ENCODE measurements around the gene C9orf57.
A peak's percentile ranks its signal among the peaks of the same experiment; 100 is the strongest.
"Not testable (repeated sequence)": the region's sequence is repeated elsewhere in the genome, so short reads cannot be mapped to it uniquely, and the experiment has no call there.

C9orf57 gene

GRCh38 chr9:72060513-72060912 lies at the start of gene C9orf57:
C9orf57 (minus strand) TSS chr9:72060613; CDS start chr9:72059331, 1,282 bp downstream.
- no peak for DNase-seq

- DNase-seq, result no peak
Measured at GRCh38 chr9:72102520-72102919, 42.1 kb upstream of the C9orf57 start.

- not testable (repeated sequence) for DNase-seq
Measured at GRCh38 chr9:72095520-72095919, 35.1 kb upstream of the C9orf57 start.

GRCh38 chr9:72092820-72093219 lies 32.4 kb upstream of the C9orf57 start:
- no peak for DNase-seq

- no peak for DNase-seq
Measured at GRCh38 chr9:72089451-72090130, 29.2 kb upstream of the C9orf57 start.

- DNase-seq, result no peak
Measured at GRCh38 chr9:72082536-72082935, 22.1 kb upstream of the C9orf57 start.

GRCh38 chr9:72074666-72075065 lies 14.3 kb upstream of the C9orf57 start:
- not testable (repeated sequence) for DNase-seq

- no peak for DNase-seq
Measured at GRCh38 chr9:72065076-72065475, 4.7 kb upstream of the C9orf57 start.

- DNase-seq, result no peak
Measured at GRCh38 chr9:72052122-72052521, 8.3 kb downstream of the C9orf57 start.

GRCh38 chr9:72048850-72049249 lies 11.6 kb downstream of the C9orf57 start:
- no peak for DNase-seq

- no peak for DNase-seq
Measured at GRCh38 chr9:72046630-72047456, 13.6 kb downstream of the C9orf57 start.

GRCh38 chr9:72044095-72044494 lies 16.3 kb downstream of the C9orf57 start:
- DNase-seq, result no peak

GRCh38 chr9:72043576-72043975 lies 16.8 kb downstream of the C9orf57 start:
- no peak for DNase-seq

- no peak for DNase-seq
Measured at GRCh38 chr9:72042928-72043327, 17.5 kb downstream of the C9orf57 start.

GRCh38 chr9:72041775-72042194 lies 18.6 kb downstream of the C9orf57 start:
- peak; percentile 9 for DNase-seq

GRCh38 chr9:72041369-72041768 lies 19.0 kb downstream of the C9orf57 start:
- DNase-seq, result no peak

GRCh38 chr9:72039532-72039931 lies 20.9 kb downstream of the C9orf57 start:
- DNase-seq, result no peak

GRCh38 chr9:72038890-72039410 lies 21.5 kb downstream of the C9orf57 start:
- peak; percentile 67 for DNase-seq

- peak; percentile 84 for DNase-seq
Measured at GRCh38 chr9:72038408-72038807, 22.0 kb downstream of the C9orf57 start.

- no peak for DNase-seq
Measured at GRCh38 chr9:72037571-72037970, 22.8 kb downstream of the C9orf57 start.

- no peak for DNase-seq
Measured at GRCh38 chr9:72030767-72031166, 29.6 kb downstream of the C9orf57 start.

- no peak for DNase-seq
Measured at GRCh38 chr9:72029986-72030385, 30.4 kb downstream of the C9orf57 start.

- no peak for DNase-seq
Measured at GRCh38 chr9:72025906-72026305, 34.5 kb downstream of the C9orf57 start.

- DNase-seq, result no peak
Measured at GRCh38 chr9:72023596-72023995, 36.8 kb downstream of the C9orf57 start.
